ENCODE measurements around the gene FNDC10. TPM values are rescaled to one million over a fixed set of nuclear protein-coding genes. Genes with fewer than 3 reads are reported as not detected.

FNDC10 gene
- total and polyA plus RNA-seq, 9 of the 15 experiments (the other 6 are each of a cell fraction or from before 2014, with no cell fraction given), result 0.08 to 6.3 (median 1.6) TPM

- TF ChIP-seq, protein P1, sequence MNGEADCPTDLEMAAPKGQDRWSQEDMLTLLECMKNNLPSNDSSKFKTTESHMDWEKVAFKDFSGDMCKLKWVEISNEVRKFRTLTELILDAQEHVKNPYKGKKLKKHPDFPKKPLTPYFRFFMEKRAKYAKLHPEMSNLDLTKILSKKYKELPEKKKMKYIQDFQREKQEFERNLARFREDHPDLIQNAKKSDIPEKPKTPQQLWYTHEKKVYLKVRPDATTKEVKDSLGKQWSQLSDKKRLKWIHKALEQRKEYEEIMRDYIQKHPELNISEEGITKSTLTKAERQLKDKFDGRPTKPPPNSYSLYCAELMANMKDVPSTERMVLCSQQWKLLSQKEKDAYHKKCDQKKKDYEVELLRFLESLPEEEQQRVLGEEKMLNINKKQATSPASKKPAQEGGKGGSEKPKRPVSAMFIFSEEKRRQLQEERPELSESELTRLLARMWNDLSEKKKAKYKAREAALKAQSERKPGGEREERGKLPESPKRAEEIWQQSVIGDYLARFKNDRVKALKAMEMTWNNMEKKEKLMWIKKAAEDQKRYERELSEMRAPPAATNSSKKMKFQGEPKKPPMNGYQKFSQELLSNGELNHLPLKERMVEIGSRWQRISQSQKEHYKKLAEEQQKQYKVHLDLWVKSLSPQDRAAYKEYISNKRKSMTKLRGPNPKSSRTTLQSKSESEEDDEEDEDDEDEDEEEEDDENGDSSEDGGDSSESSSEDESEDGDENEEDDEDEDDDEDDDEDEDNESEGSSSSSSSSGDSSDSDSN (IDR thresholded peaks at IDR 0.05; ENCODE audit: borderline replicate concordance in 1 of 2, low read depth in 2 of 2, low read length in 2 of 2), result no peak
- TF ChIP-seq KDM4B (IDR thresholded peaks at IDR 0.05; ENCODE audit: borderline replicate concordance in 2 of 2, low read depth in 1 of 2), result peak in 1 of 2 experiments; percentile 77; a peak in 1 of 4 replicates
- peak; percentile 80 for TF ChIP-seq PHF20 (IDR thresholded peaks at IDR 0.05; ENCODE audit: partially characterized antibody)
- no peak for TF ChIP-seq SMARCB1 (IDR thresholded peaks at IDR 0.05; ENCODE audit: insufficient read length, low read depth)
- TF ChIP-seq GATAD2B (IDR thresholded peaks at IDR 0.05; ENCODE audit: borderline replicate concordance), result peak; percentile 99
- no peak for TF ChIP-seq ZNF655 (CRISPR knock-in tag; IDR thresholded peaks at IDR 0.05)
- no peak for TF ChIP-seq MEF2A (IDR thresholded peaks at IDR 0.05; ENCODE audit: control insufficient read depth, low read depth, low read length)
- no peak for TF ChIP-seq ZNF140 (CRISPR knock-in tag; IDR thresholded peaks at IDR 0.05)
- 0 out of 4 replicates have a peak, but pooled peaks of 1 of the 2 experiments have one; percentile 47 for TF ChIP-seq RCOR1 (IDR thresholded peaks at IDR 0.05; ENCODE audit: borderline replicate concordance in 1 of 2, low read depth in 2 of 2, low read length in 2 of 2)
- TF ChIP-seq, protein P2, sequence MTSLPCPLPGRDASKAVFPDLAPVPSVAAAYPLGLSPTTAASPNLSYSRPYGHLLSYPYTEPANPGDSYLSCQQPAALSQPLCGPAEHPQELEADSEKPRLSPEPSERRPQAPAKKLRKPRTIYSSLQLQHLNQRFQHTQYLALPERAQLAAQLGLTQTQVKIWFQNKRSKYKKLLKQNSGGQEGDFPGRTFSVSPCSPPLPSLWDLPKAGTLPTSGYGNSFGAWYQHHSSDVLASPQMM (CRISPR knock-in tag; IDR thresholded peaks at IDR 0.05), result no peak
- peak; percentile 88 for TF ChIP-seq MEIS2 (IDR thresholded peaks at IDR 0.05; ENCODE audit: partially characterized antibody)
- peak; percentile 60 for TF ChIP-seq CTCFL (IDR thresholded peaks at IDR 0.05; ENCODE audit: borderline replicate concordance, insufficient read depth, low read depth, low read length, poor library complexity, severe bottlenecking)
- no peak for TF ChIP-seq RFX7 (CRISPR knock-in tag; IDR thresholded peaks at IDR 0.05)
- no peak for TF ChIP-seq ZNF717 (CRISPR knock-in tag; IDR thresholded peaks at IDR 0.05)
- TF ChIP-seq KAT7 (CRISPR knock-in tag; IDR thresholded peaks at IDR 0.05; ENCODE audit: borderline replicate concordance), result peak; percentile 91; the same call in 1 of the 2 replicates
- no peak for TF ChIP-seq ZSCAN29 (IDR thresholded peaks at IDR 0.05)
- TF ChIP-seq ZNF41 (CRISPR knock-in tag; conservative IDR thresholded peaks at IDR 0.05), result no peak
- TF ChIP-seq FOXA3 (CRISPR knock-in tag; conservative IDR thresholded peaks at IDR 0.05 in 1 of 2, IDR thresholded peaks at IDR 0.05 in 1 of 2), result peak in 1 of 2 experiments; percentile 61; a peak in 1 of 4 replicates
- TF ChIP-seq BACH1 (tag; IDR thresholded peaks at IDR 0.05), result no peak
Observed at GRCh38 chr1:1615256-1616044, 15.5 kb upstream of the FNDC10 start, which contains the start of gene MIB2 (continued).

Measured in K562 (cell line).